HEK293 (cell line): ENCODE measurements around the gene PPFIA3.
A peak's percentile ranks its signal among the peaks of the same experiment; 100 is the strongest.

ENCODE experiments used
- BCL11B ChIP-seq: fragments of 450-650 bp; formaldehyde crosslinking; IDR thresholded peaks from 2 replicates; pipeline ENCODE4 v1.5.1; 2016; ENCODE audit warnings: low read depth, missing biosample characterization, missing genetic modification characterization
- GLIS2 ChIP-seq: fragments of 450-650 bp; formaldehyde crosslinking; IDR thresholded peaks from 2 replicates; pipeline ENCODE4 v1.5.1; 2016; ENCODE audit warnings: missing biosample characterization, missing genetic modification characterization
- HIC1 ChIP-seq: fragments of 450-650 bp; formaldehyde crosslinking; IDR thresholded peaks from 2 replicates; pipeline ENCODE4 v1.5.1; 2016; ENCODE audit warnings: missing biosample characterization, missing genetic modification characterization
- HOXD13 ChIP-seq: sonication (generic); formaldehyde crosslinking; IDR thresholded peaks from 2 replicates; pipeline ENCODE4 v1.8.0; 2022; ENCODE audit warnings: missing genetic modification reagents, borderline replicate concordance
- KLF1 ChIP-seq: fragments of 450-650 bp; formaldehyde crosslinking; IDR thresholded peaks from 2 replicates; pipeline ENCODE4 v1.5.1; 2016; ENCODE audit warnings: missing biosample characterization, missing genetic modification characterization
- KLF10 ChIP-seq: fragments of 450-650 bp; IDR thresholded peaks from 2 replicates; pipeline ENCODE4 v1.5.1; 2018; ENCODE audit warnings: missing biosample characterization, mild to moderate bottlenecking, missing genetic modification characterization
- MYNN ChIP-seq: fragments of 450-650 bp; formaldehyde crosslinking; IDR thresholded peaks from 2 replicates; pipeline ENCODE4 v1.5.1; 2016; ENCODE audit warnings: missing biosample characterization, missing genetic modification characterization, borderline replicate concordance
- MZF1 ChIP-seq: fragments of 450-650 bp; formaldehyde crosslinking; IDR thresholded peaks from 2 replicates; pipeline ENCODE4 v1.5.1; 2017; ENCODE audit warnings: missing biosample characterization, missing genetic modification characterization, borderline replicate concordance
- PRDM1 ChIP-seq: fragments of 450-650 bp; formaldehyde crosslinking; IDR thresholded peaks from 2 replicates; pipeline ENCODE4; 2016; ENCODE audit warnings: missing biosample characterization, missing genetic modification characterization
- SP7 ChIP-seq: fragments of 450-650 bp; formaldehyde crosslinking; IDR thresholded peaks from 2 replicates; pipeline ENCODE4 v1.5.1; 2016; ENCODE audit warnings: missing biosample characterization, missing genetic modification characterization
- TCF7L2 ChIP-seq: IDR thresholded peaks from 2 replicates; pipeline ENCODE4 v1.6.1; 2011; ENCODE audit warnings: low read depth, mild to moderate bottlenecking, inconsistent platforms, low read length, moderate library complexity, borderline replicate concordance
- TRIM28 ChIP-seq: IDR thresholded peaks from 2 replicates; pipeline ENCODE4 v1.6.1; 2011; ENCODE audit warnings: low read length, control low read depth, borderline replicate concordance
- ZBTB10 ChIP-seq: fragments of 450-650 bp; formaldehyde crosslinking; IDR thresholded peaks from 2 replicates; pipeline ENCODE4 v1.5.1; 2016; ENCODE audit warnings: missing biosample characterization, missing genetic modification characterization
- ZBTB20 ChIP-seq: fragments of 450-650 bp; formaldehyde crosslinking; IDR thresholded peaks from 2 replicates; pipeline ENCODE4 v1.5.1; 2016; ENCODE audit warnings: missing biosample characterization, missing genetic modification characterization
- ZBTB21 ChIP-seq: fragments of 450-650 bp; formaldehyde crosslinking; IDR thresholded peaks from 2 replicates; pipeline ENCODE4 v1.5.1; 2017; ENCODE audit warnings: missing biosample characterization, missing genetic modification characterization
- ZBTB26 ChIP-seq: fragments of 450-650 bp; formaldehyde crosslinking; optimal IDR thresholded peaks from 2 replicates; pipeline ENCODE3; 2016; ENCODE audit warnings: missing biosample characterization, mild to moderate bottlenecking, missing genetic modification characterization
- ZFP69B ChIP-seq: fragments of 450-650 bp; formaldehyde crosslinking; IDR thresholded peaks from 2 replicates; pipeline ENCODE4 v1.5.1; 2016; ENCODE audit warnings: missing biosample characterization, missing genetic modification characterization
- ZNF121 ChIP-seq: fragments of 450-650 bp; formaldehyde crosslinking; IDR thresholded peaks from 2 replicates; pipeline ENCODE4 v1.5.1; 2016; ENCODE audit warnings: missing biosample characterization, missing genetic modification characterization
- ZNF132 ChIP-seq: fragments of 450-650 bp; formaldehyde crosslinking; IDR thresholded peaks from 2 replicates; pipeline ENCODE4 v1.5.1; 2017; ENCODE audit warnings: missing biosample characterization, missing genetic modification characterization, borderline replicate concordance
- ZNF174 ChIP-seq: fragments of 450-650 bp; formaldehyde crosslinking; IDR thresholded peaks from 2 replicates; pipeline ENCODE4 v1.5.0; 2017; ENCODE audit warnings: missing biosample characterization, mild to moderate bottlenecking, missing genetic modification characterization
- ZNF184 ChIP-seq: fragments of 450-650 bp; IDR thresholded peaks from 2 replicates; pipeline ENCODE4 v1.5.1; 2018; ENCODE audit warnings: missing biosample characterization, mild to moderate bottlenecking, missing genetic modification characterization
- ZNF202 ChIP-seq: fragments of 450-650 bp; formaldehyde crosslinking; IDR thresholded peaks from 2 replicates; pipeline ENCODE4 v1.5.1; 2016; ENCODE audit warnings: missing biosample characterization, missing genetic modification characterization, borderline replicate concordance
- ZNF221 ChIP-seq: fragments of 450-650 bp; formaldehyde crosslinking; IDR thresholded peaks from 2 replicates; pipeline ENCODE4 v1.5.1; 2017; ENCODE audit warnings: missing biosample characterization, missing genetic modification characterization, borderline replicate concordance
- ZNF24 ChIP-seq: fragments of 450-650 bp; formaldehyde crosslinking; IDR thresholded peaks from 2 replicates; pipeline ENCODE4 v1.5.1; 2016; ENCODE audit warnings: missing biosample characterization, missing genetic modification characterization
- ZNF426 ChIP-seq: fragments of 450-650 bp; formaldehyde crosslinking; IDR thresholded peaks from 2 replicates; pipeline ENCODE4 v1.5.1; 2017; ENCODE audit warnings: missing biosample characterization, missing genetic modification characterization, mild to moderate bottlenecking, inconsistent platforms, moderate library complexity
- ZNF433 ChIP-seq: fragments of 450-650 bp; formaldehyde crosslinking; IDR thresholded peaks from 2 replicates; pipeline ENCODE4 v1.5.1; 2016; ENCODE audit warnings: missing biosample characterization, missing genetic modification characterization, low read depth
- ZNF521 ChIP-seq: fragments of 450-650 bp; formaldehyde crosslinking; IDR thresholded peaks from 2 replicates; pipeline ENCODE4 v1.5.1; 2017; ENCODE audit warnings: missing biosample characterization, mild to moderate bottlenecking, missing genetic modification characterization
- ZNF548 ChIP-seq: fragments of 450-650 bp; formaldehyde crosslinking; IDR thresholded peaks from 2 replicates; pipeline ENCODE4 v1.5.1; 2016; ENCODE audit warnings: missing biosample characterization, missing genetic modification characterization
- ZNF596 ChIP-seq: fragments of 450-650 bp; IDR thresholded peaks from 2 replicates; pipeline ENCODE4 v1.5.0; 2018; ENCODE audit warnings: missing biosample characterization, mild to moderate bottlenecking, missing genetic modification characterization, moderate library complexity
- ZNF624 ChIP-seq: fragments of 450-650 bp; formaldehyde crosslinking; IDR thresholded peaks from 2 replicates; pipeline ENCODE4 v1.5.1; 2017; ENCODE audit warnings: missing biosample characterization, missing genetic modification characterization
- ZNF677 ChIP-seq: fragments of 450-650 bp; IDR thresholded peaks from 2 replicates; pipeline ENCODE4 v1.5.0; 2018; ENCODE audit warnings: missing biosample characterization, mild to moderate bottlenecking, missing genetic modification characterization, moderate library complexity
- ZNF704 ChIP-seq: fragments of 450-650 bp; formaldehyde crosslinking; IDR thresholded peaks from 2 replicates; pipeline ENCODE4 v1.5.1; 2016; ENCODE audit warnings: missing biosample characterization, missing genetic modification characterization
- ZNF707 ChIP-seq: fragments of 450-650 bp; formaldehyde crosslinking; IDR thresholded peaks from 2 replicates; pipeline ENCODE4 v1.5.1; 2016; ENCODE audit warnings: missing biosample characterization, missing genetic modification characterization
- ZNF785 ChIP-seq: fragments of 450-650 bp; formaldehyde crosslinking; IDR thresholded peaks from 2 replicates; pipeline ENCODE4 v1.5.1; 2016; ENCODE audit warnings: missing biosample characterization, missing genetic modification characterization
- ZNF837 ChIP-seq: fragments of 450-650 bp; formaldehyde crosslinking; IDR thresholded peaks from 2 replicates; pipeline ENCODE4 v1.5.1; 2016; ENCODE audit warnings: missing biosample characterization, missing genetic modification characterization
- ZSCAN23 ChIP-seq: fragments of 450-650 bp; formaldehyde crosslinking; IDR thresholded peaks from 2 replicates; pipeline ENCODE4 v1.5.1; 2016; ENCODE audit warnings: missing biosample characterization, missing genetic modification characterization

The PPFIA3 gene

GRCh38 chr19:49149652-49150105, 30.3 kb downstream of the PPFIA3 start (continued):
- 0 out of 2 replicates have a peak, but pooled peaks have one; percentile 10 for TF ChIP-seq KLF10 (tag by site-specific recombination)
- TF ChIP-seq ZBTB10 (tag by site-specific recombination): peak; percentile 82
- TF ChIP-seq ZNF426: no peak
- TF ChIP-seq ZNF521 (tag by site-specific recombination): no peak
- TF ChIP-seq ZNF132 (tag by site-specific recombination): no peak
- TF ChIP-seq MYNN (tag by site-specific recombination): no peak
- TF ChIP-seq ZNF596 (tag by site-specific recombination): no peak
- no peak for TF ChIP-seq PRDM1 (tag by site-specific recombination)
- TF ChIP-seq ZNF121: no peak
- no peak for TF ChIP-seq ZNF707 (tag by site-specific recombination)
- TF ChIP-seq KLF1 (tag by site-specific recombination): no peak
- no peak for TF ChIP-seq ZFP69B (tag by site-specific recombination)
- TF ChIP-seq BCL11B (tag by site-specific recombination): 0 out of 2 replicates have a peak, but pooled peaks have one; percentile 59
- no peak for TF ChIP-seq ZNF548 (tag by site-specific recombination)
- TF ChIP-seq ZNF174 (tag by site-specific recombination): no peak
- TF ChIP-seq ZSCAN23 (tag by site-specific recombination): no peak
- TF ChIP-seq ZBTB21 (tag by site-specific recombination): no peak
- peak; percentile 81 for TF ChIP-seq ZBTB20 (tag by site-specific recombination)
- TF ChIP-seq SP7 (tag by site-specific recombination): no peak; the same call in 1 of the 2 replicates
- TF ChIP-seq ZNF837 (tag by site-specific recombination): no peak
- no peak for TF ChIP-seq ZBTB26 (tag by site-specific recombination)
- no peak for TF ChIP-seq ZNF704
- TF ChIP-seq GLIS2: no peak
- no peak for TF ChIP-seq ZNF677
- TF ChIP-seq ZNF624: no peak
- no peak for TF ChIP-seq ZNF785 (tag by site-specific recombination)
- TF ChIP-seq MZF1 (tag by site-specific recombination): peak; percentile 29; the same call in 1 of the 2 replicates
- TF ChIP-seq ZNF202 (tag by site-specific recombination): no peak
- no peak for TF ChIP-seq ZNF221 (tag by site-specific recombination)
- TF ChIP-seq ZNF24 (tag by site-specific recombination): peak; percentile 47
- TF ChIP-seq TCF7L2: peak; percentile 51; the same call in 1 of the 2 replicates
- TF ChIP-seq ZNF433 (tag by site-specific recombination): no peak
- TF ChIP-seq ZNF184 (tag by site-specific recombination): no peak
- TF ChIP-seq HOXD13 (CRISPR knock-in tag): no peak
- TF ChIP-seq TRIM28: no peak
- TF ChIP-seq HIC1 (tag by site-specific recombination): no peak
